ENCODE measurements around the gene DOCK2.

The DOCK2 gene

DNA sequence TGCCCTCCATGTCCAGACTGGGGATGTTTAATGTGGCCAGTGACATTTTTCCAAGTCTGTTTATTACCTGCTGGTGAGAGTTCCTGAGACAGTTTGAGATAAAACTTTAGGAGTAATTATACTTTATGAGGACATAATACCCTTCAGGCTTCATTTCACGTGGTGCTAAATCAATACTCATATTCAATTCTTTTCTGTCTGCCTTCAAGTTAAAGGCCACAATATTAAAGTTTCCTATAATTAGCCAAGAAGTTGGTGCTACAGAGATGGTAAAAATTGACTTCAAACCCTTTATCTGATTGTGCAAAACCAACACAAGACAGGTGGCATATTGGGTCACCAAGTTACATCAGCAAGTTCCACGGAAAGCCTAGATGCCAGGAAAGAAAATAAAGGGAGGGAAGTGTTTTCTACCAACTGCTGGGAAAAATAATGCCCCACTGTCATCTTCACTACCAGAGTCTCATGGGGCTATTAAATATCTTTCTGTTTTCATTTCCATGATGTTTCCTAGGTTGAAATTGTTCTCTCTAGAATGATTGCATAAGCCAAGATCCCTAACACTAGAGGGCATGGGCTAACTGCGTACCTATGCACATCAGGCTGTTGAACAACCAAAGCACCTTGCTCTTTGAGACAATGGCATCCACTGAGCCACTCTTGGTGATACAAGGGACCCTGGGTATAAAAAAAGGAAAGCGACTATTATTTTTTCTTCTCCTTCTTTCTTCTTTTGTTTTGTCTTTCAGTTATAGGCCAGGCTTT, 274.6 kb downstream of the DOCK2 start:
- no peak for DNase-seq

DNA sequence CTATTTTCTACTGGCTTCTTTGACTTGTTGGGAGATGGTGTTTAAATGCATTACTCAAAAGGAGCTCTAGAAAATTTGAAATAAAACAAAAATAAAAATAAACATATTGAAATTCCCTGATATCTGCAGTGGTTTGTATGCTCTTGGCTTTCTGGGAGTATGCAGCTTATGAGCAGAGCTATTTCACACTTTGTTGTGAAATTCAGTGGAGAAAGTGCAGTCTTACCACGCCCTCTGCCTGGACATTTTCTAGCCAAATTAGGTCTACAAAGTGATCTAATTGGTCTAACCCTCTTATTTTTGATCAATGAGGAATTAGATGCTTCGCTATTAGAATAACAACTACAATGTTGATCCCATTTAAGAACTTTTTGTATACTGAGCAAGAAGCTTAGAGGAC, 276.4 kb downstream of the DOCK2 start:
- DNase-seq, result no peak

DNA sequence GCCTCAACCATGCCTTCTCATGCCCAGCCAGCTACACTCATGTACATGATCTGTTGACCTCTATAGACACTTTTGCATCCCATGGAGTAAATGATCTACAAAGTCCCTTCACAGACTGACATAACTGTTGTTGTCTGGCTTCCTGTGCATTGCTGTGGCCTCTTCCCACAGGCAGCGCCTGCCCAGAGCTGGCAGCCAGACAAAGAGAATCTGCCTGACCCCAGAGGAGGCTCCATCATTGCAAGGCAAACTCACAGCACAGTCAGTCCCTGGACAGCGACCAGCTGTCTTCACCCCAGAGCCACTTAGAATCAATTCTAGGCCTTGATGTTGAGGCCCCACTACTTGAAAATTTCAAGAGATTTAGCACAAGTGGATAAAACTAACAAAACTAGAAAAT, 277.7 kb downstream of the DOCK2 start:
- DNase-seq, result no peak

DNA sequence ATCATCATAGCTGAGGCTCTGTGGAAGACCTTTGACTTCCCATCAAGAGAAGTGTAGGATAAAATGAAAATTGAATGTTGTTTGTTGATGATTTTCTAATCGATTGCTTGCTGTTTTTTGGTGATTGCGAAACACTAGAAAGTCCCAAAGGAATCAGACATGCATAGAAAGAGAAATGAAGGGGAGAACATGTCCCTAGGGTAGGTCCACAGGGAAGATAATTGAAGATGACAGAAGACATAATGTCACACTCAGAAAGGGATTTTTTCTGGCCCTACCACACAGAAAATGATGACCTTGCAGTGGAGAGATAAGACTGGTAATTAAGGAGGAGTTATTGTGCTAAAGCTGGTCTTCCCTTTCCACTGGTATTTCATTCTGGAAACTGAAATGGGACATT, 280.4 kb downstream of the DOCK2 start:
- DNase-seq, result no peak

DNA sequence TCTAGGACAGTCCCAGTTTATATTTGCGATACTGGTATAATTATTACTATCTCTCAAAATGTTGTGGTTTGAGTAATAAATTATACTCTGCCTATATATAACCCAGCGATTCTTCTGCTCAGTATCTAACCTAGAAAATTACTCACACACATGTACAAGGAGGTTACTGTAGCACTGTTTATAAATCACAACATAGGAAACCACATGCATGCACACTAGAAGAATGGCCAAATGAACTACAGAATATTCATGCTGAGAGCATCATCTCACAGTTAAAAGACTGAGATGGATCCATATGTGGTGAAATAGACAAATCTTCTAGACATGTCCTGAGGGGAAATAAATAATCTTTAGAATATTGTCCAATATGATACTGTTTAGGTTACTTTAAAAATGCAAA, 281.2 kb downstream of the DOCK2 start:
- no peak for DNase-seq

DNA sequence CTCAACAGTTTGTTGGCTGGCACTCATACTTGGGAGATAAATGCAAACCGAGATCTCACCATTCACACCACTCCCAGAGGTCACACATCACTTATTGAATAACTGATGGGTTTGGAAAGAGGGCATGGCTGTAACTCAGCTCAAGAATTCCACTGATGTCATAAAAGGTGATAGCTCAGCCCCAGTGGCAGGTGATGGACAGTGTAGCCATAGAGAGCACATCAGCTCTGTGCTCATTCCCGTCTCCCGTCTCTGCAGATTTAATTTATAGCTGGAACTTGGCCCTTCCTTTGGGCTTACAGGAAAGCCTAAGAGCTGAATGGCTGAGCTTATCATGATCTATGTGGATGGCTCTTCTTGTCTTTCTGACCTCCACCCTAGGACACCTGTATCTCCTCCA, 283.4 kb downstream of the DOCK2 start:
- DNase-seq, result no peak

DNA sequence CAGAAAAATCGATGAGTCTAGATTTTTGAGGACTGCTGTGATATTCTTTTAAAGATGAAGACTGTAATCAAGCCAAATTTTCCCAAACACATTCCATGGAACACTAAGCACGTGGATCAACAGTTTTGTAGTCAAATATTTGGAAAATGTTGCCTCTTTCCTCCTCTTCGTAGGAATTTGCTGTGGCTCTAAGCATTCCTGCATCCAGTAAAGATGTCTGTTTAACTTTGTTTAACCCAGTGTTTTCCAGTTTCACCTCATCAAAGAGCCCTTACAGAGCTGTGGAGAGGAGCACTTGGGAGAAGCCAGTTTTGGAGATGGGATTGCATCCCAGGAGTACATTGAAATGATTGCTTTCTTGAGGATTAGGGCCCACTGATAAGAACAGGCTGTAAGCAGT, 284.3 kb downstream of the DOCK2 start:
- no peak for DNase-seq

DNA sequence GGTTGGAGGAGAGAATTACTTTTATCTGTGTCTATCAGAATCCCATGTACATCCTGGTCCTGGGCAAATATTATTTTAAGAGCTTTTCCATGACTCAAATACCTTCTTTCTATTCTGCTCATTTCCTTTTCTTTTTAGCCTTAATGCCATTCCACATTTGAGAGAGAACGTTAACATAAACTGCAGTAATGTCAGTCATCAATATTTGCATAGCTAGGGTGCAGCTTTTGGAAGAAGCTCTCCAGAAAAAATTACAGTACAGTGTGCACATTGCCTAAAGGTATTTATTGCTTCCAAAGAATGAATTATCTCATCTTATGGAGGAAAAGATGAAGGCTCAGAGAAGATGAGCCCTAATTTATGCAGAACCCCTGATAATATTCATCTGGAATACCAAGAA, 284.9 kb downstream of the DOCK2 start:
- DNase-seq, result no peak

DNA sequence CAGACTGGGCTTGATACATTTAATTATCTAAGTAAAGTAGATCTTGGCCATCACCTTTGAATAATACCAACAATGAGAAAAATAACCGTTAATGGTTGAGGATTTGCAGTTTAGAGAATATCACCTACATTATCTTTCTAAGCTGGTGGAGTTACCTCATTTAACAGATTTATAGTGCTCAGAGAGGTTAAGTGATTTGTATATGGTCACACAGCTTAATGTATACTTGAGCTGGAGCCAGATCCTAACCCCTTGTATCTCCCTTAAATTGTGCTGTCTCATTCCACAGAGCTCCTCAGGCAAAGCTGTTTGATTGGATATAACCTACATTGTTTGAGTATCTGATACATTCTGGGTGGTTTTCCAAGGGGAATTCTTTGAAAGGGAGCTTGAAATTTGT, 285.4 kb downstream of the DOCK2 start:
- no peak for DNase-seq

DNA sequence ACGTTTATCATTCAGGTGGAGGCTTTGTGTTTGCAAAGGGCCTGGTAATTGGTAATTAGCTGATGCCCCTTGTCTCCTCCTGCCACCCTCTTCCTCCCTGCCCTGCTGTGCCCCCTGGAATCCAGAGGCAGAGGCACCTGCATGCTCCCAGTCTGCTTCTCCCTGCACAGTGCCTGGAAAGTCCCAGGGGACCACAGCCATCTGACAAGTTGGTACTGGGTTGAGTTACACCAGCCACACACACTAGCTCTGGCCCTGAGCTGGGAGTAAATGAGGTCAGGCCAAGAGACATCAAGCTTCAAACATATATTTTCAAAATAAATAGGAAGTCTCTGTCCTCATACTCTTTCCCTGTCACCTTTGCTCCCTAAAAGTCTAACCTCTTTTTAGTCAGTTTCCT, 286.9 kb downstream of the DOCK2 start:
- no peak for DNase-seq

DNA sequence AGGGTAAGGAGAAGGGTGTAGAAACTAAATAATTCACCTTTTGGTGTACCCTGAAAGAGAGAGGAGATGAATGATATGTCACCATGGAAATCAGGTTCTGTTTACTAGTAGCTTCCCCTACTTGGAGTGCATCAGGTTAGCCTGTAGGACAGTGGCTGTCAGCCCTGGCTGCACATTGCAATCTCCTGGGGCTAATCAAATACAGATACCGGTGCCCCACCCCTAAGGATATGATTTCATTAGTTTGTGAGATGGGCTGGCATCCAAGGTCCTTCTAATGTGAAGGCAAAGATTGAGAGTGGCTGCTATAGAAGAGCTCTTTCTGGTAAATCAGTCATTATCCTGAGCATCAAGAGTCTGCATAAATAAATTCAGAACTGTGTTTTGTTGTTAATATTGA, 296.1 kb downstream of the DOCK2 start:
- DNase-seq, result no peak

DNA sequence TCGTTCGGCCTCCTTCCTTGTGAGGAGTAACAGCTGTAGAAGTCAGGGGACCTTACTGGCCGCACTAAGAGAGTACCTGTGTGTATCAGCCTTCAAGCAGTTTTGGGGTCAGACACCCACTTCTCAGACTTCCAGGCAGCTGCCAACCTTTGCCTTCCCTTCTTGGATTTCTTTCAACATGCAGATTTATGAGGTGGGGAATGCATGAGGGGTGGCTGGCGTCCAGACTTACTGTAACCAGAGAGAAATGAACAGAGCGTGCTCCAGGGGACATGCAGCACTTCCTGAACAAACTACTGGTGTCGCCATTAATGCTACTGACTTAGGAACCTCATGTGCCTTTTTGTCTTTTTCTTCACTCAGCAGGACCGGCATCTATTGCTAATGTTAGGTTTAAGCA, 296.5 kb downstream of the DOCK2 start:
- DNase-seq, result no peak

DNA sequence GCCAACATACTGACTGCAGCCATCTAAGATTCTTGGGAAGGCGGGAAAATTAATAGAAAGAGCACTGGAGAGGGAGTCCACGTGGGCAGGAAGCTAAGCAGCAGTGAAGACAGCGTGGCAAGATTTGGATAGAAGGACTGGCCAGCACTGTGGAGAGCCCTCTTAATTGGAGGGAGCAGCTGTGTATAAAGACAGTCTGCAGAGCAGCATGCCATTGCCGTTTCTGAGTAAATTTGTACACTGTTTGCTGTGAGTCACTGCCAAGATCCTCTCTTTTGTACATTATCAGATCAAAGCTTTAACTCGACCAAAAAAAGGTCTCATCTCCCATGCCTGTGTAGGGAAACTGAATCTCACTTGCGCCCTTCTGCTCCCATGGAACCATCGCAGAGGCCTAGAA, 297.9 kb downstream of the DOCK2 start:
- DNase-seq, result no peak

DNA sequence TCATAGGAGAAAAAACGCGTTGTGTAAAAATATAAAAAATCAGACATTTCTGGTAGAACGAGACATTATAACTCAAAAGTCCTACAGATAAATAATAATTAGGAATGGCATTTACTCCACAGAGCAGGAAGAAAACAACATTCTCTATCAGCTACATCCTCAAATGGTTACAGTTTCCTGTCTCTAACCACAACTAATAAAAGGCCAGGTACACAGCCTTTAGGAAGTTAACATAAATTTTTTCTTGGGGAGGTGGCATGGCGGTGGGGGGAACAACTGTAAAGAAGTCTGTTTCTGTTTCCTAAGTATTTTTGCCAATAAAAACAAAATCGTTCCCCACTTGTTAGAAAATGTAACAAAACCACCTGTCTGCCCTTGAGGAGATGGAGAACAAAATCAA, 298.7 kb downstream of the DOCK2 start:
- no peak for DNase-seq

DNA sequence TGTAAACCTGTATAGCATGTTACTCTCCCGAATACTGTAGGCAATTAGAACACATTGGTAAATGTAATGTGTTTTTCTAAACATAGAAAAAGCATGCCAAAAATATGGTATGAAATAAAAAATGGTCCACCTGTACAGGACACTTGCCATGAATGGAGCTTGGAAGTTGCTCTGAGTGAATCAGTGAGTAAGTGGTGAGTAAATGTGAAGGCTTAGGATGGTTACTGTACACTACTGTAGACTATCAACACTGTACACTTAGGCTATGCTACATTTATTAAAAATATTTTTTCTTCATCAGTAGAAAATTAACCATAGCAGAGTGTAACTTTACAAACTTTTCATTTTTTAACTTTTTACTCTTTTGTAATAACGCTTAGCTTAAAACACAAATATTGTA, 301.4 kb downstream of the DOCK2 start:
- no peak for DNase-seq

DNA sequence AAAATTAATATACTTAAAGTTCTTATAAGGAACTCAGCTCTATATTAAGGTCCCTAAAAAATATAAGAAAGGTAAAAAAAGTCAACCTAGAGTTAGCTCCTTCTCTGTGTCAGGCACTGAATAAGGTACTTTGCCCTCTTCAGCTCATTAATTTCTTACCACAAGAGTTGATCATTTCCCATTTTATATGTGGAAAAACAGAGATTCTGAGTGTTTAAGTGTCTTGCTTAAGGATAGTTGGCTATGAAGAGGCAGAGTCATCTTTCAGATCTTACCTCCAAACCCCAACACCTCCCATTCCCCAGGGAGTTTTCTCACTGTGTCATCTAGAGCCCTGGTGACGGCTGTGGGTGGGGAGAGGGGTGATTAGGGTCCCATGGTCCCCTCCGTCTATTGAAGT, 302.7 kb downstream of the DOCK2 start:
- no peak for DNase-seq

DNA sequence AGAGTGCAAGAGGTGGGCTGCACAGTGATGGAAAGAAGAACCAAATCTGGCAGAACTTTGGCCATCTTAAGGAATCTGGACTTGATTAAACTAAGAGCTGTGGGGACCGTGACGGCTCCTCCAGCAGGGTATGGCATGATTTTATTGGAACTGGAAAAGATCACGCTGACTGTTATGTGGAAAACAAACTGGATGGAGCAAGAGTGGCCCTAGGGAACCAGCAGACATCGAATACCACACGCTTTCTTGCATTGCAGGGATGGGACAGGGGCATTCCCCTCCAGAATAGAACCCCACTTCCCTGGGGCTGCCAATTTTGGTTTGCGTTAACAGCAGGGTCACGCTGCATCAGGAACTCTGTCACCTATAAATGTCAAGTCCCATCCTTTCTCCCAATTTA, 304.5 kb downstream of the DOCK2 start:
- DNase-seq, result no peak

DNA sequence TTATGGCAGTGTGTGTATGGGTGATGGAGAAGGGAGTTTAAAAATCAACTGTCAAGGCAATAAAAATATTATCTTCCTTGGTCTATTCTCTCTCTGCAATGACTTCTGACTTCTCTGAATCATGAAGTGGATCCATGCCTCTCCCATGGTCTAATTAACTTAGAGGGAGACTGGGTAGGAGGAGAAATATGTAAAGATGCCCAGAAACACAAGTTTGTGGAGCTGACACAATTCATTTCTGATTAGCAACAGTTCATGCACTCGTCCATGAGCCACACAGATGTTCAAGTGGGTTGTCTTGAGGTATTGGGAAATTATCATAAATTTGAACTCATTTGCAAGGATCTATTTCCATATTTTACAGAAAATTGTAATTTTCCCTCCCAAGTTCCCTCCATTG, 305.1 kb downstream of the DOCK2 start:
- no peak for DNase-seq

DNA sequence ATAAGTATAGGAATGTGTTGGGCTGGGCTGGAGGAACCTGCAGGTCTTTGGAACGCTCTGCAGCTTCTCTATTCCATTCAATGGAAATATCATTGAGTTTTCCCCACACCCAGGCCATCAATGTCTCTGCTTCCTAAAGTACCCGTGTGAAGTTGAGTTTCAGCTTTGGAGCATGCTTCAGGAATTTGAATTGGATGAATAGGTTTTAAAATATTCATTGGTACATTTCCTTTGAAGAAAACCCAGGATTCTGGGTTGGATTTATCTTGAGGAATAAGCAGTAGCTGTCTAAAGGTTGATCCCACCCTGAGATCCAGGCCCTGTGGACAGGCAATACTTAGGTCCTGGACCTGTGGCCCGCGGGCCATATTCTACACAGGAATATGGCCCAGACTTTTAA, 306.0 kb downstream of the DOCK2 start:
- DNase-seq, result no peak

DNA sequence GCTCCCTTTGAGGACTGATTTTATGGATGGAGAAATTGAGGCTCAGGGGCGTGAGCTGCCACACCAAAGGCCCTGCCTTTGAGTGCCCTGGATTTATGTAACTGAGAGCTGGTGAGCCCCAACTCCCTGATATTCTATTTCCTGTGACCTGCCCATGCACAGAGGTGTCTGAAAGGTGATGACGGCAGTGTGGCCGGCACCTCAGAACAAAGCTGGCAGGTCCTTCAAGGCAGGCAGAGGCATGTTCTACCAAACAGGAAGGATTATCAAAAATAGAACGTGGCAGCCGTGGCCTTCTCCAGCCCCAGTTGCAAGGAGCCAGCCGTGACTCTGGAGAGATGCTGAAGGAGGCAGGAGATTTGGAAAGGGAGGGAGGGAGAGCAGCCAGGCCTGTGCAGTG, 307.0 kb downstream of the DOCK2 start:
- no peak for DNase-seq

DNA sequence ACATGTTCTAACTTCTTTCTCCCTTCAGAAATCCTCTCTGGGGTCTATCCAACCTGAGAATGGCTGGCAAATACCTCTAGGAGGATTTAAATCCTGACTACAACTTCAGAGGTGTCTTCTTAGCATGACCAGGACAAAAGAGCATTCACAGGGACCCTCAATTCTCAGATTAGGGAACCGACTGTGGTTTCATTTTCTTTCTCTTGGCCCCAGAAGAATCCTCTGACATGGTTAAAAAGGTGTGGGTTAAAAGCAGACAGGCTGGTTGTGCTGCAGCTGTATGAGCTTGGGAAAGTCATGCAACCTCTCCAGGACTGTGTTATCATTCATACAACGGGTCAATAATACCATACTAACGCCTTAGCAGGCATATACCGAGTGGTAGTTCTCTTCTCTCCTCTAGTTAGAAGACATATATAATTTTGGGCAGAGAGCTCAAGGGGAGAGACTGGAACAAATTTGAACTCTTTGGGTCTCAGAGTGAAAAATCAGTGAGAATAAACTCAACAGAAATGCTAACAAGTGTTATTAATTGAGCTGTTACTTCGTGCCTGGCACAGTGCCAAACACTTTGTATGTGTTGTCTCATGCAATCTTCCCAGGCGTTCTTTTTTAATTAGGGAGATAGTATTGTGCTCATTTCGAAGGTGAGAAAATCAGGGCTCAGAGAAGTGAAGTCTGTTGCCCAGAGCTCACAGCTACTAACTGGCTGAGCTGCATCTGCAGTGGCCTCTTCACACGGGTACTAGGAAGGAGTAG, 308.0 kb downstream of the DOCK2 start:
- DNase-seq, result no peak

DNA sequence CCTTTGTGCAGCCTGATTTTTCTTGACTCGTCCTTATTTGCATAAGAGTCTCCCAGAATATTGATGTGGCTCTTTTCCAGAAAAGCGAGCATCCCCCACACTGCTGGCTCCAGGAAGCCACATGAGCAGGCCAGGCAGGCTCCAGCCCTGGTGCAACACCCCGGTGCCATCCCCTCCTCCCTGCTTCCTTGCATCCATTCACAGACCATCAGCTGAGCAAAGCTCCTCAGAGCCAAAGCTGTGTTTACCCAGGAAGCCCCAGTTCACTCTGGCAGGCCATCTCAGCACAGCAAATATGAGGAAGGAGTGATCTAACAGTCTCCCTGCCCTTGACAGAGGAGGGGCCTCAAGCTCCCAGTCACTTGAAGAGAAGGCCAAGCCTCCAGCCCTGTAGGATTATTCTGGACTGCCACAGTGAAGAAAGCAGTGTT, 308.8 kb downstream of the DOCK2 start:
- no peak for DNase-seq

DNA sequence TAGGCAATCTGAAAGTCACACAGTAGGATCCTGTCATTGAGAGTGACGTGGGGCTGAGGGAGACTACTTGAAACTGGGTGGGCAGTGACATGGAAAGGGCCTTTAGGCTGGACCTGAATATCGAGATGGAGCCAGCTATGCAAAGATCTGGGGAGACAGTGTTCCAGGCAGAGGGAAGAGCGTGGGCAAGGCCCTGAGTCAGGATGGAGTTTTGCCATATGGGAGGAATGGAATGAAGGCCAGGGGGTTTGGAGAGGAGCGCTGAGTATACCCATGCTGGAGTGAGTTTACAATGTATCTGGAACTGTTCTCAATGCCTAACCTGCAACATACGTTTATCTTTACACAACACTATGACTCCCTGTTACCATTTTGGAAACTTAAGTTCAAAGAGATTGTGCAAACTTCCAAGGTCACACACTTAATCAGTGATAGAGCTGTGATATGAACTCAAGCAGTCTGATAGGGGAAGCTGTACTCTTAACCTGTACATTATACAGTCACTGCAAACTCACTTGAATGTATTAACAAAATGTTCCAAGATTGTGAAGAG, 309.7 kb downstream of the DOCK2 start:
- no peak for DNase-seq

DNA sequence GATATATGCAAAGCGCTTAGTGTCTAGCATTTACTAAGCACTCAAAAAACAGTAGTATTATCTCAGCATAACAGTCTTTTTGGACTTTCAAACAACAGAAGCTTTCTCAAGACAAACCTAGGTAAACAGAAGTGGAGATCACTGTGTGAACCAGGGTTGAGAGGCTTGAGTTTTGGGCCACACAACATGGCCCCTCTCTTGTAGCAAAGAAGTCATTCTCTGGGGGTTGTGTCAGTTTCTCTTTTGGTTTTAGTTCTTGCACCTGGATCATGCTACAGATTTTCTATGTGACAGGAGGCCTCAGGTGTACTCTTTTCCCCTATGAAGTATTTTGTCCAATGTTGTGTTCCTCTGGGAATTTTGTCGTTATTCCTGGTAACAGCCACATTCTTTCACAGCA, 313.3 kb downstream of the DOCK2 start:
- no peak for DNase-seq
